Trophoblast cell (in vitro differentiated cells and primary cell): ENCODE data around the gene ASPG.

Experiments
- DNase-seq, 2 donors: peaks; one replicate each; pipeline ENCODE4 v3.0.0-alpha.2; 2016
- H2AFZ ChIP-seq: 2 replicates; pipeline ENCODE4 v1.6.1; 2013; ENCODE audit warnings: low read length, moderate library complexity, mild to moderate bottlenecking; ENCODE audit not compliant: insufficient read depth, poor library complexity
- H2AK5ac ChIP-seq: 2 replicates; pipeline ENCODE4 v1.6.1; 2013; ENCODE audit warnings: mild to moderate bottlenecking, low read length
- H2BK120ac ChIP-seq: 2 replicates; pipeline ENCODE4 v1.6.1; 2013; ENCODE audit warnings: low read length, mild to moderate bottlenecking, moderate library complexity; ENCODE audit not compliant: insufficient read depth, poor library complexity
- H2BK12ac ChIP-seq: 2 replicates; pipeline ENCODE4 v1.6.1; 2013; ENCODE audit warnings: mild to moderate bottlenecking, low read length, moderate library complexity
- H2BK5ac ChIP-seq: 2 replicates; pipeline ENCODE4 v1.6.1; 2013; ENCODE audit warnings: low read length, low read depth, moderate library complexity, mild to moderate bottlenecking; ENCODE audit not compliant: poor library complexity
- H3K14ac ChIP-seq: 2 replicates; pipeline ENCODE4 v1.6.1; 2013; ENCODE audit warnings: mild to moderate bottlenecking, low read length
- H3K18ac ChIP-seq: 2 replicates; pipeline ENCODE4 v1.6.1; 2013; ENCODE audit warnings: mild to moderate bottlenecking, low read length
- H3K23ac ChIP-seq: 2 replicates; pipeline ENCODE4 v1.6.1; 2013; ENCODE audit warnings: low read length
- H3K27ac ChIP-seq: 2 replicates; pipeline ENCODE4 v1.5.1; 2013; ENCODE audit warnings: low read depth, mild to moderate bottlenecking, inconsistent platforms, low read length, moderate library complexity
- H3K27me3 ChIP-seq: 2 replicates; pipeline ENCODE4 v1.6.1; 2013; ENCODE audit warnings: inconsistent platforms, mild to moderate bottlenecking, low read length, moderate library complexity; ENCODE audit not compliant: insufficient read depth
- H3K36me3 ChIP-seq, 2 experiments: 1 replicate in 1 of 2; 2 replicates in 1 of 2; pipeline ENCODE4 v1.6.1; 2013; ENCODE audit warnings: low read length in 2 of 2, mild to moderate bottlenecking in 2 of 2, moderate library complexity in 1 of 2; ENCODE audit not compliant: insufficient read depth in 2 of 2, control insufficient read depth in 1 of 2
- H3K4ac ChIP-seq: 2 replicates; pipeline ENCODE4 v1.6.1; 2013; ENCODE audit warnings: low read depth, mild to moderate bottlenecking, low read length, moderate library complexity
- H3K4me1 ChIP-seq, 2 experiments: 1 replicate in 1 of 2; 2 replicates in 1 of 2; pipeline ENCODE4 v1.6.1; 2013; ENCODE audit warnings: low read length in 2 of 2, mild to moderate bottlenecking in 2 of 2, moderate library complexity in 1 of 2; ENCODE audit not compliant: insufficient read depth in 2 of 2, control insufficient read depth in 1 of 2
- H3K4me2 ChIP-seq: 2 replicates; pipeline ENCODE4 v1.6.1; 2013; ENCODE audit warnings: inconsistent platforms, mild to moderate bottlenecking, low read length, moderate library complexity
- H3K4me3 ChIP-seq: 2 replicates; pipeline ENCODE4 v1.5.1; 2013; ENCODE audit warnings: mild to moderate bottlenecking, low read depth, low read length, inconsistent platforms
- H3K79me1 ChIP-seq: one replicate; pipeline ENCODE4 v1.6.1; 2013; ENCODE audit warnings: low read length
- H3K79me2 ChIP-seq: 2 replicates; pipeline ENCODE4 v1.6.1; 2013; ENCODE audit warnings: low read length, mild to moderate bottlenecking; ENCODE audit not compliant: control insufficient read depth, insufficient read depth, poor library complexity
- H3K9ac ChIP-seq: 2 replicates; pipeline ENCODE4 v1.6.1; 2013; ENCODE audit warnings: mild to moderate bottlenecking, low read length
- H3K9me3 ChIP-seq: 2 replicates; pipeline ENCODE4 v1.6.1; 2013; ENCODE audit warnings: low read depth, mild to moderate bottlenecking, control low read depth, inconsistent platforms, low read length; ENCODE audit not compliant: insufficient read depth
- H4K12ac ChIP-seq: 2 replicates; pipeline ENCODE4 v1.6.1; 2013; ENCODE audit warnings: low read depth, mild to moderate bottlenecking, low read length, moderate library complexity
- H4K8ac ChIP-seq: 2 replicates; pipeline ENCODE4 v1.6.1; 2013; ENCODE audit warnings: low read depth, mild to moderate bottlenecking, low read length, moderate library complexity
- H4K91ac ChIP-seq: one replicate; pipeline ENCODE4 v1.6.1; 2013; ENCODE audit warnings: low read depth, mild to moderate bottlenecking, low read length, moderate library complexity
- WGBS: extraction: QIAGEN DNeasy Blood & Tissue Kit; methylation state at CpG from one replicate; pipeline ENCODE4 v1.1.7; 2013; ENCODE audit warnings: missing lambda C conversion rate; ENCODE audit not compliant: insufficient read length, insufficient coverage; ENCODE audit errors: extremely low coverage; 5-methylcytosine and 5-hydroxymethylcytosine counted together

ASPG gene

DNA sequence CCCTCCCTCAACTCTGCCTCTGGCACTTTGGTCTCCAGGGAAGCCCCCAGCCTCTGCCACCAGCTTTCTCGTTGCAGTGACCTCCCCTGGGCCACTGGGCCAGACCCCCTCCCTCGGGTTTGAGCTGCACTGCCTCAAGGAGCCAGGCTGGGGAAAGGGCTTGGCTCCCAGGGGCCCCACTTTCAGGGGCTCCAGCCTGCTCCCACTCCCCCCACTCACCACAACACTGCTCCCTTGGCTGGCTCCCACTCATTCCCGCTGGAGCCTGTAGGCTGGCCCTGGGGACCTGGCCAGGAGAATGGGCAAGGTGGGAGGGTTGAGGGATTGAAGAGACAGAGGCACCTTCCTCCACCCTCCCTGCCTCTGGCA is 33.6 kb downstream of the ASPG start:
- Histone ChIP-seq H2AK5ac (no peak overlapping the region), H3K27me3 (peaks cover 4% of the 10 kb centered on the region), H2BK12ac (no peak overlapping the region), H3K23ac (no peak overlapping the region), H2BK5ac (no peak overlapping the region), H4K12ac (no peak overlapping the region), H4K91ac (no peak overlapping the region), H3K14ac (no peak overlapping the region), H3K79me1 (peaks cover 17% of the 10 kb centered on the region), H3K27ac (no peak overlapping the region), H3K9ac (no peak overlapping the region), H3K4me3 (no peak overlapping the region), H4K8ac (no peak overlapping the region), H2BK120ac (no peak overlapping the region), H3K9me3 (peaks cover 4% of the 10 kb centered on the region), H3K4me1 (peaks cover 27 to 30% of the 10 kb centered on the region in 2 experiments), H3K79me2 (peaks cover 9% of the 10 kb centered on the region), H2AFZ (no peak overlapping the region), H3K4me2 (no peak overlapping the region), H3K36me3 (no peaks in the 10 kb centered on the region), H3K18ac (no peak overlapping the region), H3K4ac (no peak overlapping the region)
- no CpG with 5 or more reads among the region's 3 CpGs for WGBS
- no peak for DNase-seq

DNA sequence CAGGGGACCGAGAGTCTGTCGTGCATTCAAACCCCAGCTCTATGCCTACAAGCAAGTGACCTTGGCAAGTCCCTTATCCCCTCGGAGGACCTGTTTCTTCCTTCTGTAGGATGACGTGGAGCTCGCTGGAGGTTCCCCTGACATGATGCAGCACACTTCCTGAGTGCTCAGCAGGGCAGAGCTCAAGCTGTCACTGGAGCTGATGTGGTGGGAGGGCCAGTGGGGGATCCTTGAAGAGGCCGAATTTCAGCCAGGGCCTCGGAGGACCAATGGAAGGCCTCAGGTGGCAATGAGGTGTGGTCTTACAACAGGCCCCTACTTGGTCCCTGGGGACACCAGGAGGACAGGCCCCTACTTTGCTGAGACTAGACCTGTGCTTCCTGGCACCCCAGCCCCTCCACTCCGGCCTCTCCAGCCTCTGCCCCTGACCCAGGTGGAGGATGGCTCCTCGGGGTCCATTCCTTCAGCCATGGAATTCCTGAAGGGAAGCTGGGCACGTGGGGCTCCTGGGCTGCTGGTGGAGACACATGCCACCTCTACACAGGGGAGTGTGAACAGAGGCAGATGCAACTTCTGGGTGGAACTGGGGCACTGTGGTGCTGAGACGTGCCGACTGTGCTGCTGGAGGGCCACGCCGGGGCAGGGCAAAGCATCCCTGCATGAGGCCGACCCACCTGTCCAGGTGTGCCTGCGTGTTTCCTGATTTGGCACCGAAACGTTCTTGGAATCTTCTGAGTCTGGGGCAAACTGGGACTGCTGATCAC is 34.2 kb downstream of the ASPG start:
- Histone ChIP-seq H3K27ac (no peak overlapping the region), H3K23ac (no peak overlapping the region), H3K18ac (no peak overlapping the region), H3K14ac (no peak overlapping the region), H3K4me1 (peaks cover 27 to 30% of the 10 kb centered on the region in 2 experiments), H4K91ac (no peak overlapping the region), H2BK120ac (no peak overlapping the region), H3K4ac (no peak overlapping the region), H3K9me3 (peaks cover 4% of the 10 kb centered on the region), H3K9ac (peak overlapping the region; percentile 23), H3K79me1 (peaks cover 17% of the 10 kb centered on the region), H2AFZ (no peak overlapping the region), H3K36me3 (no peaks in the 10 kb centered on the region), H4K12ac (no peak overlapping the region), H4K8ac (no peak overlapping the region), H3K79me2 (peaks cover 9% of the 10 kb centered on the region), H3K4me2 (no peak overlapping the region), H3K4me3 (no peak overlapping the region), H2AK5ac (no peak overlapping the region), H2BK5ac (no peak overlapping the region), H2BK12ac (no peak overlapping the region), H3K27me3 (peaks cover 4% of the 10 kb centered on the region)
- no peak for DNase-seq
- WGBS: no CpG with 5 or more reads among the region's 18 CpGs

DNA sequence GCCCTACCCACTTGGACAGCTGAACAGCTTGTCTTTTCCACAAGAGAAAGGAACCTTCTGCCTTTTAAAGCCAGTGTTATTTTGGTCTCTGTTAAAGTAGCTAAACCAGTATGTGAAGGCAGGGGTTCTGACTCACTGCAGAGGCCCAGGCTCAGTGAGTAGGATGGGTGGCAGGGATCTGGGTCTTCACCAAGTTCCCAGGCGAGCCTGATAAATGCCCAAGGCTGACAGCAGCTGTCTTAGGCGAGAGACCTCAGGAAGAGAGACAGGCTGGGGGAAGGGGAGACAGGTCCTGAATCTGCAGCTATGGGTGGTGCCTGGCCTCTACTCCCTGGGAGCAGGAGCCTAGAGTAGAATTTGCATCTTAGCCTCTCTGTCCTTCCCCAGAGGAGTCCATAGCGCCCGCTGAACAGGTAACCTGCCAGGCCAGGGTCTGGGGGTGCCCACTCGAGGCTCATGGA is 34.8 kb downstream of the ASPG start:
- Histone ChIP-seq H4K91ac (no peak overlapping the region), H4K12ac (no peak overlapping the region), H2BK12ac (no peak overlapping the region), H3K27ac (no peak overlapping the region), H3K4ac (no peak overlapping the region), H3K9me3 (peaks cover 4% of the 10 kb centered on the region), H2AK5ac (no peak overlapping the region), H3K27me3 (peaks cover 4% of the 10 kb centered on the region), H2AFZ (no peak overlapping the region), H4K8ac (no peak overlapping the region), H2BK120ac (no peak overlapping the region), H3K9ac (no peak overlapping the region), H3K23ac (no peak overlapping the region), H3K4me3 (no peak overlapping the region), H3K79me2 (peaks cover 9% of the 10 kb centered on the region), H2BK5ac (no peak overlapping the region), H3K14ac (no peak overlapping the region), H3K79me1 (peaks cover 17% of the 10 kb centered on the region), H3K36me3 (no peaks in the 10 kb centered on the region), H3K4me2 (no peak overlapping the region), H3K18ac (no peak overlapping the region), H3K4me1 (peaks cover 27 to 30% of the 10 kb centered on the region in 2 experiments)
- peak in 1 of 2 donors; percentile 11 for DNase-seq
- WGBS: no CpG with 5 or more reads among the region's 5 CpGs

DNA sequence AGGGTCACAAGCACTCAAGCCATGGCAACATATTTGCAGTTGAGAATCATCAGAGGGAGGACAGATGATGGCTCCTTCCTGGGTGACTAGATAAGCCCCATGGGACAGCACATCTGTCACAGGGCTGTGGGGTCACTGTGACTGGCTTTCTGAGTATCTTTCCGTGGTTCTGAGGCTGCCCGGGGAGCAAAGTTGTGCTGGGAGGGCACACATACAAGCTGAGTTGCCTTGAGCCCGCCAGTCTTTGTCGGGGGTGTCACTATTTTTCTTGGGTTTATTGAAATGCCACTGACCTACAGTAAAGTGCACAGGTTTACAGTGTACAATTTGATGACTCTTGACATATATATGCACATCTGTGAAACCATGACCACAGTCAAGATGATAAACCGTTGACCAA is 35.6 kb downstream of the ASPG start:
- H2BK120ac ChIP-seq: no peak overlapping the region
- WGBS: no CpG with 5 or more reads among the region's 5 CpGs

More for the DNA sequence above, 35.6 kb downstream of the ASPG start:
- H3K4me1 ChIP-seq: peaks cover 24 to 25% of the 10 kb centered on the region in 2 experiments
- no peak overlapping the region for H3K4me2 ChIP-seq
- H3K27ac ChIP-seq: no peak overlapping the region
- H4K8ac ChIP-seq: no peak overlapping the region
- no peak overlapping the region for H4K12ac ChIP-seq
- H3K14ac ChIP-seq: no peak overlapping the region
- H3K4me3 ChIP-seq: no peak overlapping the region
- no peak overlapping the region for H2BK5ac ChIP-seq
- no peak overlapping the region for H2AK5ac ChIP-seq
- H4K91ac ChIP-seq: no peak overlapping the region
- no peak overlapping the region for H3K9ac ChIP-seq
- no peak overlapping the region for H3K18ac ChIP-seq
- H3K79me2 ChIP-seq: peaks cover 9% of the 10 kb centered on the region
- no peak overlapping the region for H3K23ac ChIP-seq
- H3K9me3 ChIP-seq: peaks cover 4% of the 10 kb centered on the region
- DNase-seq: no peak
- peaks cover 4% of the 10 kb centered on the region for H3K27me3 ChIP-seq
- no peak overlapping the region for H3K4ac ChIP-seq
- H2AFZ ChIP-seq: no peak overlapping the region
- H3K79me1 ChIP-seq: peaks cover 16% of the 10 kb centered on the region
- H2BK12ac ChIP-seq: no peak overlapping the region
- no peaks in the 10 kb centered on the region for H3K36me3 ChIP-seq
